Neuronal stem cell (in vitro differentiated cells): ENCODE measurements around the gene RUNX1.

Experiments
- DNase-seq: peaks from one replicate; pipeline ENCODE4 v3.0.0-alpha.2; 2013; ENCODE audit warnings: low spot score
- H2AFZ ChIP-seq: one replicate; pipeline ENCODE4 v1.6.1; 2013; ENCODE audit warnings: mild to moderate bottlenecking, low read length, inconsistent platforms
- H2AK5ac ChIP-seq: 2 replicates; pipeline ENCODE4 v1.6.1; 2013; ENCODE audit warnings: low read depth, mild to moderate bottlenecking, inconsistent platforms, low read length, moderate library complexity, mixed read lengths
- H2BK120ac ChIP-seq: 2 replicates; pipeline ENCODE4 v1.6.1; 2013; ENCODE audit warnings: low read depth, mild to moderate bottlenecking, inconsistent platforms, low read length, moderate library complexity, mixed read lengths
- H2BK12ac ChIP-seq: one replicate; pipeline ENCODE4 v1.6.1; 2013; ENCODE audit warnings: low read length, inconsistent platforms
- H2BK15ac ChIP-seq: 2 replicates; pipeline ENCODE4 v1.6.1; 2013; ENCODE audit warnings: mild to moderate bottlenecking, low read length, inconsistent platforms, mixed read lengths
- H2BK5ac ChIP-seq: one replicate; pipeline ENCODE4 v1.6.1; 2013; ENCODE audit warnings: inconsistent platforms, mild to moderate bottlenecking, low read length, moderate library complexity
- H3K14ac ChIP-seq: one replicate; pipeline ENCODE4 v1.6.1; 2013; ENCODE audit warnings: low read length, inconsistent platforms
- H3K18ac ChIP-seq: 2 replicates; pipeline ENCODE4 v1.6.1; 2013; ENCODE audit warnings: low read length, inconsistent platforms
- H3K23ac ChIP-seq: 2 replicates; pipeline ENCODE4 v1.6.1; 2013; ENCODE audit warnings: low read depth, mild to moderate bottlenecking, mixed read lengths, low read length, inconsistent platforms; ENCODE audit not compliant: poor library complexity
- H3K27ac ChIP-seq: replicated peaks from 3 replicates; pipeline ENCODE4 v1.5.1; 2013; ENCODE audit warnings: low read length, inconsistent platforms
- H3K27me3 ChIP-seq, 3 experiments: 2 replicates each; pipeline ENCODE4 v1.6.1; 2013; ENCODE audit warnings: low read length in 3 of 3, mild to moderate bottlenecking in 2 of 3, inconsistent platforms in 1 of 3, low read depth in 1 of 3, mixed read lengths in 1 of 3, moderate library complexity in 1 of 3; ENCODE audit not compliant: control insufficient read depth in 3 of 3, insufficient read depth in 3 of 3
- H3K36me3 ChIP-seq, 2 donors: replicated peaks in 1 of 2; 2 replicates each; pipeline ENCODE4 v1.6.1; 2013; ENCODE audit warnings: low read length in 2 of 2; ENCODE audit not compliant: control insufficient read depth in 2 of 2, insufficient read depth in 2 of 2
- H3K4ac ChIP-seq: 2 replicates; pipeline ENCODE4 v1.6.1; 2013; ENCODE audit warnings: inconsistent platforms, mild to moderate bottlenecking, low read length, moderate library complexity
- H3K4me1 ChIP-seq, 2 donors: 1 replicate in 1 of 2; 2 replicates in 1 of 2; pipeline ENCODE4 v1.6.1; 2013; ENCODE audit warnings: low read length in 2 of 2, low read depth in 1 of 2; ENCODE audit not compliant: control insufficient read depth in 2 of 2, insufficient read depth in 1 of 2
- H3K4me2 ChIP-seq: one replicate; pipeline ENCODE4 v1.6.1; 2013; ENCODE audit warnings: mild to moderate bottlenecking, low read length, inconsistent platforms; ENCODE audit not compliant: insufficient read depth, poor library complexity, severe bottlenecking
- H3K4me3 ChIP-seq, 2 donors: 2 replicates each; pipeline ENCODE4 v1.5.1; 2013; ENCODE audit warnings: low read length in 2 of 2, mild to moderate bottlenecking in 2 of 2, inconsistent platforms in 1 of 2, moderate library complexity in 1 of 2
- H3K79me1 ChIP-seq: one replicate; pipeline ENCODE4 v1.6.1; 2013; ENCODE audit warnings: low read depth, mild to moderate bottlenecking, inconsistent platforms, low read length, moderate library complexity
- H3K9ac ChIP-seq: one replicate; pipeline ENCODE4 v1.6.1; 2013; ENCODE audit warnings: mild to moderate bottlenecking, low read depth, low read length, inconsistent platforms; ENCODE audit not compliant: poor library complexity
- H3K9me3 ChIP-seq, 2 donors: replicated peaks in 1 of 2; 2 replicates each; pipeline versions ENCODE3 to v1.6.1; 2013; ENCODE audit warnings: low read length in 2 of 2, mild to moderate bottlenecking in 2 of 2, inconsistent platforms in 1 of 2, low read depth in 1 of 2, mixed read lengths in 1 of 2, moderate library complexity in 1 of 2; ENCODE audit not compliant: control insufficient read depth in 2 of 2, insufficient read depth in 1 of 2
- H4K8ac ChIP-seq: one replicate; pipeline ENCODE4 v1.6.1; 2013; ENCODE audit warnings: low read depth, mild to moderate bottlenecking, inconsistent platforms, low read length, moderate library complexity
- H4K91ac ChIP-seq: one replicate; pipeline ENCODE4 v1.6.1; 2013; ENCODE audit warnings: low read length, low read depth, mild to moderate bottlenecking, inconsistent platforms; ENCODE audit not compliant: poor library complexity
- WGBS, 2 donors: extraction: QIAGEN DNeasy Blood & Tissue Kit; methylation state at CpG; one replicate each; pipeline ENCODE4 v1.1.7; 2013; ENCODE audit warnings: missing lambda C conversion rate in 2 of 2, mixed read lengths in 1 of 2; ENCODE audit not compliant: insufficient read length in 2 of 2, insufficient replicate concordance in 1 of 2; ENCODE audit errors: extremely low coverage in 2 of 2; 5-methylcytosine and 5-hydroxymethylcytosine counted together

RUNX1 gene

GRCh38 chr21:34944015-34944755 lies 104.9 kb downstream of the RUNX1 start:
- Histone ChIP-seq H3K27ac (no peak overlapping the region), H3K9me3 (no peaks in the 10 kb centered on the region), H2BK15ac (no peak overlapping the region), H2BK12ac (no peak overlapping the region), H4K8ac (no peak overlapping the region), H4K91ac (no peak overlapping the region), H3K4me3 (no peak overlapping the region), H2BK120ac (no peak overlapping the region), H3K23ac (no peak overlapping the region), H3K9ac (no peak overlapping the region), H3K18ac (no peak overlapping the region), H3K14ac (no peak overlapping the region), H3K4me2 (no peak overlapping the region), H3K79me1 (no peaks in the 10 kb centered on the region), H3K4ac (no peak overlapping the region), H3K36me3 (no peaks in the 10 kb centered on the region), H2AFZ (no peak overlapping the region), H3K4me1 (peaks cover 0 to 3% of the 10 kb centered on the region in 2 donors), H3K27me3 (no peaks in the 10 kb centered on the region), H2AK5ac (no peak overlapping the region), H2BK5ac (no peak overlapping the region)
- no peak for DNase-seq
- WGBS, 2 donors = no CpG with 5 or more reads among the region's 4 CpGs

GRCh38 chr21:34942911-34943310 lies 106.2 kb downstream of the RUNX1 start:
- no peak overlapping the region for H3K4me3 ChIP-seq
- H3K4me2 ChIP-seq = no peak overlapping the region
- peaks cover 0 to 3% of the 10 kb centered on the region in 2 donors for H3K4me1 ChIP-seq
- no peaks in the 10 kb centered on the region for H3K79me1 ChIP-seq
- H3K4ac ChIP-seq = no peak overlapping the region
- no peak overlapping the region for H3K18ac ChIP-seq
- no peak overlapping the region for H2BK12ac ChIP-seq
- H4K8ac ChIP-seq = no peak overlapping the region
- no CpG with 5 or more reads among the region's 7 CpGs for WGBS, 2 donors
- H2BK5ac ChIP-seq = no peak overlapping the region
- H2BK15ac ChIP-seq = no peak overlapping the region
- no peaks in the 10 kb centered on the region for H3K9me3 ChIP-seq
- no peak overlapping the region for H3K9ac ChIP-seq
- no peak overlapping the region for H2AK5ac ChIP-seq
- no peak overlapping the region for H3K14ac ChIP-seq
- no peak overlapping the region for H3K27ac ChIP-seq
- no peak overlapping the region for H2BK120ac ChIP-seq
- H2AFZ ChIP-seq = no peak overlapping the region
- no peaks in the 10 kb centered on the region for H3K36me3 ChIP-seq
- no peaks in the 10 kb centered on the region for H3K27me3 ChIP-seq
- H4K91ac ChIP-seq = no peak overlapping the region
- H3K23ac ChIP-seq = no peak overlapping the region
- no peak for DNase-seq

GRCh38 chr21:34941162-34941561 lies 107.9 kb downstream of the RUNX1 start:
- no peak overlapping the region for H3K4ac ChIP-seq
- H3K9ac ChIP-seq = no peak overlapping the region
- no peak overlapping the region for H3K14ac ChIP-seq
- no peaks in the 10 kb centered on the region for H3K36me3 ChIP-seq
- H3K27ac ChIP-seq = no peak overlapping the region
- no peak overlapping the region for H3K4me3 ChIP-seq
- no peaks in the 10 kb centered on the region for H3K27me3 ChIP-seq
- no peak overlapping the region for H4K91ac ChIP-seq
- peaks cover 0 to 3% of the 10 kb centered on the region in 2 donors for H3K4me1 ChIP-seq
- no peak overlapping the region for H2BK5ac ChIP-seq
- no peak overlapping the region for H4K8ac ChIP-seq
- no peak overlapping the region for H3K23ac ChIP-seq
- no peak overlapping the region for H2AK5ac ChIP-seq
- WGBS, 2 donors = no CpG with 5 or more reads among the region's 2 CpGs
- H3K18ac ChIP-seq = no peak overlapping the region
- no peak overlapping the region for H2AFZ ChIP-seq
- H2BK120ac ChIP-seq = no peak overlapping the region
- H3K79me1 ChIP-seq = no peaks in the 10 kb centered on the region
- no peaks in the 10 kb centered on the region for H3K9me3 ChIP-seq
- no peak overlapping the region for H2BK12ac ChIP-seq
- no peak overlapping the region for H3K4me2 ChIP-seq
- peak; percentile 12 for DNase-seq
- H2BK15ac ChIP-seq = no peak overlapping the region

GRCh38 chr21:34939673-34940331 lies 109.3 kb downstream of the RUNX1 start:
- no peak for DNase-seq
- no peak overlapping the region for H4K8ac ChIP-seq
- no peak overlapping the region for H3K23ac ChIP-seq
- H3K27me3 ChIP-seq = no peaks in the 10 kb centered on the region
- H3K79me1 ChIP-seq = no peaks in the 10 kb centered on the region
- no peak overlapping the region for H2BK12ac ChIP-seq
- H3K4me2 ChIP-seq = no peak overlapping the region
- no peak overlapping the region for H3K4me3 ChIP-seq
- peaks cover 0 to 3% of the 10 kb centered on the region in 2 donors for H3K4me1 ChIP-seq
- H3K9me3 ChIP-seq = no peaks in the 10 kb centered on the region
- no peak overlapping the region for H2BK120ac ChIP-seq
- H3K9ac ChIP-seq = no peak overlapping the region
- no peak overlapping the region for H3K18ac ChIP-seq
- H2BK5ac ChIP-seq = no peak overlapping the region
- no peak overlapping the region for H3K4ac ChIP-seq
- no peaks in the 10 kb centered on the region for H3K36me3 ChIP-seq
- no peak overlapping the region for H2AK5ac ChIP-seq
- H3K14ac ChIP-seq = no peak overlapping the region
- no CpG with 5 or more reads among the region's 6 CpGs for WGBS, 2 donors
- no peak overlapping the region for H4K91ac ChIP-seq
- H2AFZ ChIP-seq = no peak overlapping the region
- H2BK15ac ChIP-seq = no peak overlapping the region
- no peak overlapping the region for H3K27ac ChIP-seq
